ENCODE data around the gene SOX15. TPM values are rescaled to one million over a fixed set of nuclear protein-coding genes. Genes with fewer than 3 reads are reported as not detected.

SOX15 gene
- total and polyA plus RNA-seq, 2 of the 4 experiments (the other 2 are of a cell fraction): 0.18 to 0.62 TPM

DNA sequence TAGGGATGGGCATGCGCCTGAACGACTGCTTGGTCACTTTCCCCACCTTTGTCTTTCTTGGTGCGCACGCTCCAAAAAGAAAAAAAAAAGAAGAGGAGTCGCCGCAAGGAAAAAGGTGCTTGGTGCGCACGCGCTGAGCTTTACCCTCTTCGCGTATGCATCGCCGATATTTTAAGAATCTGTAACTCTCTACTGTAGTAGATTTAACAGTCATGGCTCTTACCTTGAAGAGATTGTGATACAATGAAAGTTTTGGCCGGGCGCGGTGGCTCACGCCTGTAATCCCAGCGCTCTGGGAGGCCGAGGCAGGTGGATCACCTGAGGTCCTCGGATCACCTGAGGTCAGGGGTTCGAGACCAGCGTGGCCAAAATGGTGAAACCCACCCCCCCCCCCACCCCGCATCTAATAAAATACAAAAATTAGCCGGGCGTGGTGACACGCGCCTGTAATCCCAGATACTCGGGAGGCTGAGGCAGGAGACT is 25.4 kb upstream of the SOX15 start:
- no peak overlapping the region for H3K23ac ChIP-seq (ENCODE audit: low read depth, low read length)
- DNase-seq: no peak
- H3K9ac ChIP-seq (ENCODE audit: low read depth, low read length): peak overlapping the region; percentile 60
- ChIA-PET CTCF (interaction anchor here (0.6 to 2.2 kb wide), 8 partner anchors 12 to 499 kb away, joined by 3 to 14 read pairs (median 4); partner anchors contain the start of genes SAT2 and TP53), POLR2A (ENCODE audit: unreplicated experiment) (interaction anchor here (0.5 to 1.0 kb wide), 4 partner anchors 11 to 71 kb away, joined by 3 to 8 read pairs (median 5); partner anchors contain the start of gene MPDU1)
- peaks cover 25 to 37% of the 10 kb centered on the region in 2 experiments for H3K79me1 ChIP-seq (ENCODE audit: low read depth in 1 of 2, low read length in 2 of 2)
- H2BK15ac ChIP-seq (ENCODE audit: low read depth, low read length): no peak overlapping the region
- H2BK120ac ChIP-seq (ENCODE audit: low read depth, low read length): peak overlapping the region; percentile 30; the same call in 1 of the 2 replicates
- H3K27ac ChIP-seq (ENCODE audit: insufficient read depth, low read length): peak overlapping the region; percentile 38
- peak overlapping the region; percentile 73 for H3K14ac ChIP-seq (replicated peaks; ENCODE audit: low read depth, low read length)
- peaks cover 7% of the 10 kb centered on the region for H3K4me1 ChIP-seq (ENCODE audit: control insufficient read depth, insufficient read depth, low read length)
- peak overlapping the region in 1 of 2 experiments; percentile 97 for H4K8ac ChIP-seq (ENCODE audit: low read depth in 2 of 2, low read length in 2 of 2)
- peak overlapping the region; percentile 54 for H4K5ac ChIP-seq (ENCODE audit: low read depth, low read length)
- peaks cover 35% of the 10 kb centered on the region; the same call in 1 of the 2 replicates for H4K20me1 ChIP-seq (ENCODE audit: insufficient read depth, low read length)
- peak overlapping the region; percentile 73 for H3K4me2 ChIP-seq (ENCODE audit: low read depth, low read length)
- intact Hi-C loops (cut with micrococcal nuclease) (loop anchor here (2.0 kb wide), 1 partner anchor 71 kb away; the partner anchor contains the start of gene TP53), dilution Hi-C loops (cut with HindIII; ENCODE audit: low sequenced_read_pairs, unreplicated experiment) (no loop called here), in situ Hi-C loops (cut with MboI; ENCODE audit: low sequenced_read_pairs) (no loop called here)
- H3K27me3 ChIP-seq (ENCODE audit: control insufficient read depth, insufficient read depth, low read length): no peaks in the 10 kb centered on the region; the same call in 1 of the 2 replicates
- BruUV-seq (replicated peaks): no TSS peak
- H3K4ac ChIP-seq (ENCODE audit: low read depth, low read length): peak overlapping the region; percentile 71; the same call in 1 of the 2 replicates
- peaks cover 16% of the 10 kb centered on the region for H3K9me1 ChIP-seq (ENCODE audit: insufficient read depth, low read length)
- TF ChIP-seq SMC3 (IDR thresholded peaks at IDR 0.05; ENCODE audit: low read depth, low read length): no peak
- TF ChIP-seq RFX5 (IDR thresholded peaks at IDR 0.05; ENCODE audit: low read depth, low read length): no peak
- TF ChIP-seq CHD1 (IDR thresholded peaks at IDR 0.05; ENCODE audit: low read depth, low read length): no peak
- no peak for TF ChIP-seq FOS (IDR thresholded peaks at IDR 0.05; ENCODE audit: low read depth, low read length)
- TF ChIP-seq NFE2L2 (IDR thresholded peaks at IDR 0.05; ENCODE audit: low read depth, low read length): no peak
- no peak for TF ChIP-seq CEBPB (IDR thresholded peaks at IDR 0.05; ENCODE audit: low read depth, low read length)
- no peak for TF ChIP-seq MAFK (IDR thresholded peaks at IDR 0.05; ENCODE audit: low read depth, low read length)
- TF ChIP-seq, protein P1, sequence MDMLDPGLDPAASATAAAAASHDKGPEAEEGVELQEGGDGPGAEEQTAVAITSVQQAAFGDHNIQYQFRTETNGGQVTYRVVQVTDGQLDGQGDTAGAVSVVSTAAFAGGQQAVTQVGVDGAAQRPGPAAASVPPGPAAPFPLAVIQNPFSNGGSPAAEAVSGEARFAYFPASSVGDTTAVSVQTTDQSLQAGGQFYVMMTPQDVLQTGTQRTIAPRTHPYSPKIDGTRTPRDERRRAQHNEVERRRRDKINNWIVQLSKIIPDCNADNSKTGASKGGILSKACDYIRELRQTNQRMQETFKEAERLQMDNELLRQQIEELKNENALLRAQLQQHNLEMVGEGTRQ (IDR thresholded peaks at IDR 0.05; ENCODE audit: low read depth, low read length): no peak
- TF ChIP-seq, protein P2, sequence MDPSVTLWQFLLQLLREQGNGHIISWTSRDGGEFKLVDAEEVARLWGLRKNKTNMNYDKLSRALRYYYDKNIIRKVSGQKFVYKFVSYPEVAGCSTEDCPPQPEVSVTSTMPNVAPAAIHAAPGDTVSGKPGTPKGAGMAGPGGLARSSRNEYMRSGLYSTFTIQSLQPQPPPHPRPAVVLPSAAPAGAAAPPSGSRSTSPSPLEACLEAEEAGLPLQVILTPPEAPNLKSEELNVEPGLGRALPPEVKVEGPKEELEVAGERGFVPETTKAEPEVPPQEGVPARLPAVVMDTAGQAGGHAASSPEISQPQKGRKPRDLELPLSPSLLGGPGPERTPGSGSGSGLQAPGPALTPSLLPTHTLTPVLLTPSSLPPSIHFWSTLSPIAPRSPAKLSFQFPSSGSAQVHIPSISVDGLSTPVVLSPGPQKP (IDR thresholded peaks at IDR 0.05; ENCODE audit: borderline replicate concordance, low read depth, low read length): no peak
- no peak for TF ChIP-seq MAZ (IDR thresholded peaks at IDR 0.05; ENCODE audit: borderline replicate concordance, low read depth, low read length)
- no peak for TF ChIP-seq POLR2A (IDR thresholded peaks at IDR 0.05; ENCODE audit: low read depth, low read length)
- TF ChIP-seq BHLHE40 (IDR thresholded peaks at IDR 0.05; ENCODE audit: low read depth, low read length): no peak
- no peaks in the 10 kb centered on the region for H3K9me3 ChIP-seq (ENCODE audit: control insufficient read depth, insufficient read depth, low read length)
- no peak for ATAC-seq (ENCODE audit: low read depth)
- H2BK20ac ChIP-seq (ENCODE audit: low read depth, low read length): no peak overlapping the region
- peak overlapping the region; percentile 68 for H2AK9ac ChIP-seq (replicated peaks; ENCODE audit: low read depth, low read length, poor library complexity)
- H3K36me3 ChIP-seq (ENCODE audit: control insufficient read depth, insufficient read depth, low read length): peaks cover 4% of the 10 kb centered on the region; the same call in 1 of the 2 replicates
- H3K56ac ChIP-seq (ENCODE audit: extremely low read depth, insufficient read depth, low read length): 0 out of 2 replicates have a peak overlapping the region, but pooled peaks have one; percentile 44
- peak overlapping the region; percentile 96 for H2AFZ ChIP-seq (replicated peaks; ENCODE audit: low read length, poor library complexity)
- WGBS, 2 experiments (ENCODE audit: extremely low coverage in 2 of 2, insufficient read length in 1 of 2): 0% methylated on average over 6 of the region's 28 CpGs; no CpG with 5 or more reads in 1 of the 2 experiments
- H2BK5ac ChIP-seq (ENCODE audit: low read depth, low read length, poor library complexity, severe bottlenecking): peak overlapping the region; percentile 67
- H3K18ac ChIP-seq (ENCODE audit: low read depth, low read length): 0 out of 2 replicates have a peak overlapping the region, but pooled peaks have one; percentile 3
- no peak overlapping the region for H2AK5ac ChIP-seq (ENCODE audit: low read depth, low read length)
- no peak overlapping the region for H4K91ac ChIP-seq (ENCODE audit: insufficient read depth, low read depth, low read length)
- H3K4me3 ChIP-seq (ENCODE audit: insufficient read depth, low read depth, low read length): peak overlapping the region; percentile 47
